COLO668 (cell line): ENCODE data around the gene CASK.
"Not testable (repeated sequence)": the region's sequence is repeated elsewhere in the genome, so short reads cannot be mapped to it uniquely, and the experiment has no call there.

ENCODE experiments used
- DNase-seq: peaks from one replicate; lab custom pipeline; 2025; ENCODE audit not compliant: unreplicated experiment; lab: John Stamatoyannopoulos, UW

The CASK gene

DNA sequence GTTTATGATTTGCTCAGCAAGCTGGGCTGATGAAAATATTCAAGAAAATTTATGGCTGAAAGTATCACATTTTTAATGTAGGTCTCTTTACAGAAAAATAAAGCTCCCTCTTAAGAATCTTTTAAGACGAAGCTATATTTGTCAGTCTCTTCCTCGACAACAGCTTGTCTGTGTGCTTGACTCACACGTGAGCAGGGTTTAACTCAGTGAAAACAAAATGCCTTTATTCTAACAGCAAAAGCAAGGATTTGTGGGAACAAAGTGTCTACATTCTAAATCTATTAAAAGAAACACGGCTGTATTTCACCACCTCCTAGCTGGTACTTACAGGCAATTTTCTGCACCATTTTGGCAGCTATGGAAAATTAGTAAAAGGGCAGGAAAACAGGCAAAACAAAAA lies 400.7 kb downstream of the CASK start:
- no peak for DNase-seq

GRCh38 chrX:41522081-41522480 lies 401.3 kb downstream of the CASK start:
- no peak for DNase-seq

DNA sequence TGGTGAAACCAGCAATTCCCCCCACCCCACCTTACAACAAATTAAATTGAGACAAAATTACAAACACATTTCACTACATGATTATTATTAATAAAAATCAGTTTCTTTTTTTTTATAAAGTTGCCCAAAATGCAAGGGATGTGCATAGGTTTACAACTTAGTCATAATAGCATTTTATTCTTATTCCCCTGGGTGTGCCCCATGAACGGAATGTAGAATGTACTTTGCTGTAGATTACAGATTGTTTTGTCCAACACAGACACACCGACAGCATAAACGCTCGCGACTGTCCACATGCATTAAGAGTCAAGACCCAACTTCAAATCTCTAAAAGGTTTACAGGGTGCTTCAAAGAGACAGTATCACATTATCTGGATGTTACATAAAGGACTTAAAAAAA lies 403.9 kb downstream of the CASK start:
- DNase-seq, result no peak

DNA sequence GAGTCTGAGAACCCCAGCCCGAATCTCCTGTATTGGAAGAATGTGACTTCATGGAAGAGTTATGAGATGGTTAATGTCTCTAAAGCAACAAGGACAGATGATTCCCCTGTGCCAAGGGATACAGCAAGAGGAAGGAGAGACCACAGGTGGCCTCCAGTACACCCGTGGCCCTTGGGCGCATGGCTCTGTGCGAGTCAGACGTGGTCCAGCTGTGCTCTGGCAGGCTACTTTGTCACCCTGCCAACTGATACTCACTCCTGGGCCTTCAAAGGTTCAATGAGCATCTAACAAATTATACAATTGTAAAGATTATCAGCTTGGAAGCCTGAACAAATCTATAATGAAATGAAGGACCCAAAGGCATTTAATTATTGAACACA lies 404.5 kb downstream of the CASK start:
- DNase-seq, result no peak

DNA sequence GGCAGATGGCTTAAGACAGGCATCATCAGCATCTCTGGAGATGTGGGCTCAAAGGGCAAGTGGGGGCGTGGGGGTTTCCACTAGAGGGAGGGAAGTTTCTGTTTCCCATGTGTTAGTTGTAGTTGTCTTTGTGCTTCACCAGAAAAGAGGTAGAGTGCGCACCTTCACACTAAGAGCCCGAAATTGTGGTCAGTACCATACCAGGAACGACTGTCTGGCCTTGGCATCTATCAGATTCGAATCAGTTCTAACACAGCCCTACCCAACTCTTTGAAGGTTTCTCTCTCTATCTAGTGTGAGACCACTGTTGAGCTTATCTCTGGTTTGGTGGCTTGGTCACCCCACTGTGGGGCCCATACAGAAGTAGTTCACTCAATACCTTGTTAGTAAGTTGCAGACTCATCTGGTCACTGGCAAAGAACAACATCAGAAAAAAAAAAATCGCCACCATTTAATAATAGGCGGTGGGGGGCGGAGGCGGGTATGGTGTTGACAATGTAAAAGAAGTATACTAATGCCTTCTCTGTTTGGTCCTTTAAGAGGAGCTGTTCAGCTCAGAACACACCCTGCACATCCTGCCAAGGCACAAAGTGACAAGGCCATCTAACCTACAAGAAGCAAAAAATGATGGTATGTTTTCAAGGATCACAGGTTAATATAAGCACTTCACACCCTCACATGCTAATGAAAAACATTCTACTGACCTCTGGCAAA lies 405.1 kb downstream of the CASK start:
- DNase-seq, result no peak

DNA sequence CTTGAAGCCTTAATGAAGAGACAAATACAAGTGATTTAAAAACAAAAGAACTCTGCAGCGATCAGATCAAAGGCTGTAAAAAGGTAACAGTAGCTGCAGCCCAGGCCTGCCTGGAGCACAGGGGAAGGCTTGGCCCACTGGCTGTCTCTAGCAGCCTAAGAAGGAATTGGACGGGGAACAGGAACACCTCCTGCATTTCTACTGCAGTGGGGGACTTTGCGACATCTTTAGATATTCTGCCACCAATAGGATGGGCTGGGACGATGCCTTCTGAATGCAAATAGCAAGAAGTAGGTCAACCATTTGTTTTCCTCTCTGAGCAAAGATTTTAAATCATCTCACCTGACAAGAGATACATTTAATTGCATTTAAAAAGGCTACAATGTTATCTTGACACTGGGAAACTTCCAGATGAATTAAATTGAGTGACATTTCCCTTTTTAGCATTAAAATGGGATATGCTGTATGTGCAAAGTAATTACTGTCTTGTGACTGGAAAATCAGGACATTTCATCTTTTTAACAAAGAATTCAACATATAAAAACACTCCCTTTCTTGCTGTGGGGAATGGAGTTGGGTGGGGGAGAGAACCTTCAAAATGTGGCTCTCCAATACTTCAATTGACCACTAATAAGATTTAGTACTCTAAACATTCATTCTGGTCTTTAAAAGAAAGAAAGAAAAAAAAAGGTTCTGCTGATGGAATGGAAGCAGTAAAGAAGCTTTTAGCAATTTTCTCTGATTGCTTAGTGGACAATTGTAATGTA lies 406.2 kb downstream of the CASK start:
- DNase-seq, result no peak

DNA sequence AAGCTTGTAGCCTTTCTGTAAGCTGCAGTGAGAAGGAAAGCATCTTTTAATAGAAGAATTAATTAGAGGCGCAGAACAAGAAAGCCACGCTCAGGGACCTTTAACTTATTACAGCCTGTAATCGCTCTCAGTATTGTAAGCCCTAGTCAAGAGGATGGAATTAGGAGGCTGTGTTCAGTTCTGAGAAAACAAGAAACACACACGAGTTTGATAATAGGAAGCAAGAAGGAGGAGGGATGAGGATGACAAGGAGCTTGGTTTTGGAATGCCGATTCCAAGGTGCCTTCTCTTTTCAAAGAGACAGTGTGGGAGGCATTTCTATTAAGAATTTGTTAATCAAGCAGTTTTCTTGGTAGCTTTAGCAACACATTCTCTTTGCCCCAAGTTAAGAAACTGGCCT lies 406.9 kb downstream of the CASK start:
- DNase-seq, result no peak

GRCh38 chrX:41515376-41515775 lies 408.0 kb downstream of the CASK start:
- DNase-seq, result no peak

- no peak for DNase-seq
Observed at GRCh38 chrX:41514179-41514578, 409.2 kb downstream of the CASK start.

- not testable (repeated sequence) for DNase-seq
Observed at GRCh38 chrX:41512853-41513252, 410.5 kb downstream of the CASK start.

GRCh38 chrX:41512394-41512793 lies 411.0 kb downstream of the CASK start:
- DNase-seq, result no peak

DNA sequence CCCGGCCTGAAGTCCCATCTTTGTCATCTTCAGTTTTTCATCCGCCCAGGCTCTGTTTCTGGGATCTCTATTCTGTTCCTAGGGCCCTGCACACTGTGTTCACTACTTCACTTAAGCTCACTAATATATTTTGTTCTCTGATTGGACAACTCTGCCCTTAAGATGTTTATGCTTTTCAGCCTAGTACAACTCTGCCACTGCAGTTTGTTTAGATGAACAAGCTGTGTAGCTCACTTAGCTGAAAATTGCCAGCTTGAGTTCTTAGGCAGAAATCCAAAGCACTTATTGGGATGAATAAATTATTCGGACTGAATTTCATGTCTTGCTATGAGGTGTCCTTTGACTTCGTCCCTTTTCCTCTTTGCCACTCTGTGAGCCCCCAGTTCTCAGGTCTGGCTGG lies 415.4 kb downstream of the CASK start:
- DNase-seq, result no peak

DNA sequence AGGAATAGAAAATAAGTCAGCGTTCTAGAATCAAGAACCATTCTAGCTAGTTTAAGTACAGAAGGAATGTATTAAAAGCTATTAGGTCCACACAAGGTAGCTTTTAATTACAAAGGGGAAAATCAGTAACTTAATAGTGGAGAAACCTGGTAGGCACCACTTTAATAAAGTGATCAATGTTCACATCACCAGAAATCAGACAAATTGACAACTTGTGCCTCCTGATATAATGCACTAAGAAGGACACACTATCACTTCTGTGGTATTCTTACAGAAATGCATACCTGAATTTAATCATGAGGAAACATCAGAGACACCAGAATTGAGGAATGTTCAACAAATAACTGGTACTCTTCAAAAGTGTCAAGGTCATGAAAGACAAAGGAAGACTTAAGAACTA lies 421.4 kb downstream of the CASK start:
- no peak for DNase-seq

DNA sequence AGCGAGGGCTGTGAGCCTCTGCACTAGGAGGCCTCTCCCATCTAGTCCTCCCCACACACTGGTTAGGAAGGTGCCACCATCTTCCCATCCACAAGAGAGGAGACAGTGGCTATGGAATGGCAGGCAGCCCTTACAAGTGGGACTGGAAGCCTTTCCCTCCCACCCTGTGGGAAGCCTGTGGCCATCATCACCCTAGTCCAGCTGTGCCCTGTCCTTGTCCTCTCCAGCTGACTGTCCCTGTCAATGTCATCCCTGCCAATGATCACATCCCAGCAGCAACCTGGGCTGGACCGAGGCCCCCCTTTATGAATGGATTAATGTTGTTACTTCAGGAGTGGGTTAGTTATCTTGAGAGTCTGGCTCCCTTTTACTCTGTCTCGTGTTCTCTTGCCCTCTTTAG lies 423.4 kb downstream of the CASK start:
- DNase-seq, result no peak

- DNase-seq, result no peak
Observed at GRCh38 chrX:41499195-41499594, 424.2 kb downstream of the CASK start.

- DNase-seq, result no peak
Observed at GRCh38 chrX:41491267-41492004, 431.9 kb downstream of the CASK start.

GRCh38 chrX:41490446-41490845 lies 432.9 kb downstream of the CASK start:
- DNase-seq, result no peak

GRCh38 chrX:41482154-41482850 lies 441.1 kb downstream of the CASK start:
- DNase-seq, result no peak

DNA sequence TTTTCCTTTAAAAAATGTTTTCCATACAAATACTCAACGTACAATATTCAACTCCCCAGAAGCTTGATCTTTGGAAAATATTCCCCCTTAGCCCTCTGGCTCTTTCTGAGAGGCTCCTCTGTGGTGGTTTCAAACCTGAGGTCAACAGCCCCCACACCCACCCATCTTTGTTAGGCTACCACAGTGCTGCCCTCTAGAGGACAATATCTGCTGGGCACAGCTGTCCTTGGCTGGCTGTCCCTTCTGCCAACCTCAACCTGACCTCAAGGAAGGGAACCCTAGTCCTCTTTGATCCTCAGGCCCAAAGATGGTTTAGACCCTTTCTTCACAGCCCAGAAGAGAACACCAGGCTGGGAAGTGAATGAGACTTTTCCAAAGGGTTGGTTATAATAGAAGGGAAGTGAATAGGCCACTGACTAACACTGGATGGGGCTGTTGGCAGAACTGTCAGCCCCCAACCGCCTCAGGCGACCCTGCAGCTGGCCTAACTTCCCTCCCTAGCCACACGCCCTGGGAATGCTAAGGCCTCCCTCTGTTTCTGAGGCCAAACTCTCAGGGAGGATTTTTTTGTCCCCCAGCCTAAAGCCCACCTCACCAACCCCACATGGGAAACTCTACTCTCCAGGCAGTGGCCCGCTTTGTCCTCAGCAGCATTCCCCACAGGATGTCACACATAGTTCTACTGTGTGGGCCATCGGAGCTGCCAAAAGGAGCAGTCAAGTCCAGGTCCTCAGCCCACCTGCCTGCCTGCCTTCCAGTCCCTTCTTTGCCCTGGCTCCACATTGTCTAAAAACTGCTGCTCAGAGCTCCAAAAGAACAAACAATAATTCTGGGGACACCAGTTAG lies 441.9 kb downstream of the CASK start:
- no peak for DNase-seq

DNA sequence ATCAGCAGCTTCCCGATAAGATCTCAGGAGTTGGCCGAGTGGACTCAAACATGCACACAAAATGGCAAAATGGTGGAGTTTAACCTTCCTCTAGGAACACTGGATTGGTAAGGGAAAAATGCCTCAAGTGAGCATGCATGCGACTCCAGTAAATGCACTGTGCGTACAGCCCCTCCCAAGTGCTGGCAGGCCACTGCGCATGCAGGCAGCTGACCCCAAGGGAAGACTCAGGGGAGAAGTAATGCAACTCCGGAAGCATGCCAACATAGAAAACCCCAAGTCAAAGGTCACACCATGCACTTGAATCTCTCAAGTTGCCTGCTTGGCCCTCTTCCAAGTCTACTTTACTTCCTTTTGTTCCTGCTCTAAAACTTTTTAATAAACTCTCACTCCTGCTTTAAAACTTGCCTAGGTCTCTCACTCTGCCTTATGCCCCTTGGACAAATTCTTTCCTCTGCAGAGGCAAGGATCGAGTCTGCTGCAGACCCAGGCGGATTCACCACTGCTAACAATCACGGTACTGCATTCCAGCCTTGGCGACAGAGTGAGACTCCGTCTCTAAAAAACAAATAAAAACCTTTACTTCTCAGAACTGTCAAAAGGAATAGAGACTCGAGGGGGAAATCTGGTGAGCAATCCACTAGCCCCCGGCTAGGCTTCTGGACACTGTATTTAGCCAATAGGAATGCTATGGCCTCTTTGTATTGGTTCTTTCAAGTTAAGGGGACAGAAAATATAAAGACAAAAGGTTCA lies 442.7 kb downstream of the CASK start:
- no peak for DNase-seq
